BLaER1 treated with 17β-estradiol and CSF1 and Interleukin-3, amounts not matched to agents 10 nM and 100 nM (cell line): ENCODE data around the gene UACA.

Experiments used
- H3K27ac ChIP-seq, 11 experiments: shearing (Covaris generic); formaldehyde crosslinking; 2 replicates each; pipeline ENCODE4 v1.8.1; 2022
- H3K27me3 ChIP-seq, 11 experiments: shearing (Covaris generic); formaldehyde crosslinking; 2 replicates each; pipeline ENCODE4 v1.8.1; 2022
- H3K36me3 ChIP-seq, 11 experiments: shearing (Covaris generic); formaldehyde crosslinking; 2 replicates each; pipeline ENCODE4 v1.8.1; 2022
- H3K4me1 ChIP-seq, 10 experiments: shearing (Covaris generic); formaldehyde crosslinking; 2 replicates each; pipeline ENCODE4 v1.8.1; 2022
- H3K4me2 ChIP-seq, 11 experiments: shearing (Covaris generic); formaldehyde crosslinking; 2 replicates each; pipeline ENCODE4 v1.8.1; 2022
- H3K4me3 ChIP-seq, 10 experiments: shearing (Covaris generic); formaldehyde crosslinking; 2 replicates each; pipeline ENCODE4 v1.8.1; 2022
- H3K9ac ChIP-seq, 11 experiments: shearing (Covaris generic); formaldehyde crosslinking; 2 replicates each; pipeline ENCODE4 v1.8.1; 2022
- H3K9me3 ChIP-seq, 11 experiments: shearing (Covaris generic); formaldehyde crosslinking; replicated peaks in 1 of 11; 2 replicates each; pipeline ENCODE4 v1.8.1; 2022
- H4K20me1 ChIP-seq, 11 experiments: shearing (Covaris generic); formaldehyde crosslinking; 2 replicates each; pipeline ENCODE4 v1.8.1; 2022
- Cebpa-rat ChIP-seq, 11 experiments: shearing (Covaris generic); IDR thresholded peaks; 2 replicates each; pipeline ENCODE4 v1.8.1; 2022

Gene UACA

DNA sequence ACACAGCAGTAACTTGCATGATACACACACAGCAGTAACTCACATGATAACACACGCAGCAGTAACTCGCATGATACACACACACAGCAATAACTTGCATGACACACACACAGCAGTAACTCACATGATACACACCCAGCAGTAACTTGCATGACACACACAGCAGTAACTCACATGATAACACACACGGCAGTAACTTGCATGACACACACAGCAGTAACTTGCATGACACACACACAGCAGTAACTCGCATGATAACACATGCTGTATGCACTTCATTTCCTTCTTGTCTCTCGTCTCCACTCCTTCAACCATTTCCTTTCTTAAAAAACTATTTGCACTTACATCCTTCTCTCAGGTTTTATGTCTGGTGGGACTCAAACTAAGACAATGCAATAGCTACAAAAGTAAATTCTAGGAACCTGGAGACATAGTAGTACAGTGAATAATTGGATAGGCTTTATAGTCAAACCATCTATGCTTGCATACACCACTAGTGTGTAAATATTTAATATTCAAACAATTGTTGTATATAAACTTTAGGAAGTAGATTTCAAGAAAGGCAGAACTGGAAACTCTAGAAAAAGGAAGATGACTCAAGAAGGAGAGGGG lies 130.8 kb downstream of the UACA start:
- Histone ChIP-seq H3K27ac (no peak overlapping the region), H3K4me3 (no peak overlapping the region), H3K4me2 (peak overlapping the region; percentile 26 to 66 (median 45); a peak in 18 of 22 replicates), H3K36me3 (no peaks in the 10 kb centered on the region), H3K4me1 (peaks cover 26 to 36% (median 31%) of the 10 kb centered on the region in 10 experiments), H3K9ac (no peak overlapping the region), H3K27me3 (no peaks in the 10 kb centered on the region; a peak in 1 of 22 replicates), H4K20me1 (no peaks in the 10 kb centered on the region), H3K9me3 (no peaks in the 10 kb centered on the region)
- no peak for TF ChIP-seq Cebpa-rat (IDR thresholded peaks at IDR 0.05)

DNA sequence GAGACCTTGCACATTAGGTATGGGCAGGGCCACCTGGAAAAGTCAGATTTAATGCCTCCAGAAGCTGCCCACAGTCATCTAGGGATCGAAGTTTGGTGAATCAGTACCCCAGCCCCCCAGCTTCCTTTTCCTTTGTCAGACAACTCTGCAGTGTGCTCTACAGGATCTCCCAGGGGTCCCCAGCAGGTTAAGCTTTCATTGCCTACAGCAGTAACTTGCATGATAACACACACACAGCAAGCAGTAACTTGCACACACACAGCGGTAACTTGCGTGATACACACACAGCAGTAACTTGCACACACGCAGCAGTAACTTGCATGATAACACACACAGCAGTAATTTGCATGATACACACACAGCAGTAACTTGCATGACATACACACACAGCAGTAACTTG lies 131.3 kb downstream of the UACA start:
- Histone ChIP-seq H3K4me3 (no peak overlapping the region), H3K4me1 (peaks cover 26 to 38% (median 32%) of the 10 kb centered on the region in 10 experiments), H3K4me2 (peak overlapping the region; percentile 26 to 59 (median 36); a peak in 16 of 22 replicates), H3K27me3 (no peaks in the 10 kb centered on the region; a peak in 1 of 22 replicates), H4K20me1 (no peaks in the 10 kb centered on the region), H3K9me3 (no peaks in the 10 kb centered on the region), H3K9ac (no peak overlapping the region), H3K27ac (no peak overlapping the region), H3K36me3 (no peaks in the 10 kb centered on the region)
- TF ChIP-seq Cebpa-rat (IDR thresholded peaks at IDR 0.05) = no peak

DNA sequence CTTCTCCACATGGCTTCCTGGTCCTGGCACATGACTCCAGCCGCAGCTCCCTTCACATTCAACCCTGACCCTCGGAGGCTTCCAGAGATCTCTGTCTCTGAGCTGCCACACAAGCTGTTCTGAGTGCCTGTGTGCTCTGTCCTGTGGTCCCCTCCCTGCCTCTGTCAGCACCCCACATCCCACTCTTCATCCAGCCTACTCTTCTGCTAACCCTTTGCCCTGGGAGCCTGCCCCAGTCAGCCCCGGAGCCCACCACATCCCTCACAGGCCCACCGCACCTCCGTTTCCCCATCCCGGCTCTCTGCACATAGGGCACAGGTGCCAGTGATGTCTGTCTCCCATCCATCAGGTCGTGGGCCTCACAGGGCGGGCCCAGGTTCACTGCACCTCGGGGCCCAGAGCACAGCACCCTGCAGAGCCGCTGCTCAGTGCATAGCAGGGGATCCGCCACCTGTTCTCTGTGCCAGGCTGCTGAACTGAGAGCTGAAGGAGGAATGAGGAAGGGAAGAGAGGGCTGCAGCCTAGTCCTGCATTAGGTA lies 133.6 kb downstream of the UACA start:
- Histone ChIP-seq H4K20me1 (no peaks in the 10 kb centered on the region), H3K27ac (no peak overlapping the region), H3K9me3 (no peaks in the 10 kb centered on the region), H3K27me3 (no peaks in the 10 kb centered on the region; a peak in 1 of 22 replicates), H3K4me2 (no peak overlapping the region), H3K4me3 (no peak overlapping the region), H3K4me1 (peaks cover 28 to 45% (median 34%) of the 10 kb centered on the region in 10 experiments), H3K9ac (no peak overlapping the region), H3K36me3 (no peaks in the 10 kb centered on the region)
- TF ChIP-seq Cebpa-rat (IDR thresholded peaks at IDR 0.05) = no peak

DNA sequence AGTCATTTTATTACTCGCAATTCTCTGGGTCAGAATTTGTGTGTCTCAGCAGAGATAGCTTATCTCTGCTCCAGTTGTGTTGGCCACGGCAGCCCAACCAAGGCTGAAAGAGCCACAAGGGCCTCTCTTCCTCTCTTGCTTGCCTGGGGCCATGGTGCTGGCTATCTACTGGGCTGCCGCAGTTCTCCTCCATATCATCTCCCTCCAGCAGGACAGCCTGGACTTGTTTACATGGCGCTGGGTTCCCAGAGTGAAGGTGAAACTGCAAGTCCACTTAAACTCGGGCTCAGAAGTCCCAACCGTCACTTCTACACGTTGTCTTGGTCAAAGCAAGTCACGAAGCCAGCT lies 134.8 kb downstream of the UACA start:
- TF ChIP-seq Cebpa-rat (IDR thresholded peaks at IDR 0.05) = no peak
- Histone ChIP-seq H3K27me3 (no peaks in the 10 kb centered on the region; a peak in 1 of 22 replicates), H4K20me1 (no peaks in the 10 kb centered on the region), H3K36me3 (no peaks in the 10 kb centered on the region), H3K4me3 (no peak overlapping the region), H3K9ac (no peak overlapping the region), H3K27ac (no peak overlapping the region), H3K9me3 (peaks cover 0 to 6% (median 3%) of the 10 kb centered on the region in 11 experiments; a peak in 10 of 22 replicates), H3K4me1 (peaks cover 28 to 43% (median 33%) of the 10 kb centered on the region in 10 experiments), H3K4me2 (peak overlapping the region in 10 of 11 experiments; percentile 21 to 47 (median 38); a peak in 17 of 22 replicates)

DNA sequence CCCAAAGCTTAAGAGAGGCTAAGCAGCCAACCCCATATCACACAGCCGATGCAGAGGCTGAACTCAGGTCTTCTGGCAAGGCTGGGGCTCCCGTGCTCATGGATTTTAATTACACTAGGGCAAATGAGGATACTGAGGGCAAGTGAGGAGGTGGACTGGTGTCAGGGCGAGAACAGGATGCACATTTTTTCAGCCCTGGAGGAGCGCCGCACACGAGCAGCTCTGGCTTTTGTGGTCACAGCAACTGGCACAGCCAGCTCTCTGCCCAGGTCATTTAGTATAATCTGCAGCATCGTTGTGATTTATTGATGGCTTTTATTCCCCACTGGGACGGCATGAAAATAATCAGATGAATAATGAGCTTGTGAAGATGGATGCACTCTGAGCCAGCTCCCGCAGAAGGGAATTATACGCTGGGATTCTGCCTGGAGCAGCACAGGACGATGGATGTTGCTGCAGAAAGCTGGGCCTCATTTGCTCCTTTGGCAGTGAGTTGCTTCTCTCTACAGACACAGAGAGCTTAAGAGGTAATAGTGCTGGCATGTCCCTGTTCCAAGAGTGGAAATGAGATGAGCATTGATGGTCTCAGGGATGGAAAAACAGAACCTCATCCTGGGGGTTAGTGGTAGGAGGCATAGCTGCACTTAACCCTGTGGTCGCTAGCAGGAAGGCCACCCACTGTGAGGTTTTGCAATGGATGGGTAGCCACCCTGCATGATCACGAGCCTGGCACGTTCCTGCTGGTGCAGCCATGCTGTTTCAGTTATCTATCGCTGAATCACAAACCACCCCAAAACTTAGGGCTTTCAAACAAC lies 135.4 kb downstream of the UACA start:
- TF ChIP-seq Cebpa-rat (IDR thresholded peaks at IDR 0.05) = no peak
- H4K20me1 ChIP-seq = no peaks in the 10 kb centered on the region
- H3K4me1 ChIP-seq = peaks cover 25 to 37% (median 28%) of the 10 kb centered on the region in 10 experiments
- peak overlapping the region in 10 of 11 experiments; percentile 21 to 47 (median 38); a peak in 17 of 22 replicates for H3K4me2 ChIP-seq
- H3K4me3 ChIP-seq = no peak overlapping the region
- no peaks in the 10 kb centered on the region for H3K36me3 ChIP-seq
- no peaks in the 10 kb centered on the region; a peak in 1 of 22 replicates for H3K27me3 ChIP-seq
- no peak overlapping the region for H3K9ac ChIP-seq
- no peak overlapping the region for H3K27ac ChIP-seq
- H3K9me3 ChIP-seq = peaks cover under 1 to 12% (median 8%) of the 10 kb centered on the region in 11 experiments; a peak in 19 of 22 replicates

DNA sequence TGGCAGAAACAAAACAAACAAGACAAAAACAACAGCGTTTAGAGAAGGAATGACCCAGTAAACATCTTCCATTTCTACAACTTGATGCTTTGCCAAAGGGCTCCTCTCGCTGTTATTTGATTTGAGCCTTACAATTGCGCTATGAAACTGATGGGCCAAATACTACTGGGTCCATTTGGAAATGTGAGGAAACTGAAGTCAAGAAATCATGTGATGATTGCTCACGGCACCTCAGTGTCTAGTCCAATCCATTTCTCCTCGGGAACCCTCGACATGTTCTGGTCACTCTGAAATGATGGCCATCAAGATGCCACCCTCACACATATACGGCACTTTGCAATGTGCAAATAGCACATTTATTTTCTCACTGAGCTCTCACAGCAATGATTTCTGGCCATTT lies 136.0 kb downstream of the UACA start:
- no peak overlapping the region for H3K27ac ChIP-seq
- no peak overlapping the region for H3K9ac ChIP-seq
- peaks cover 19 to 31% (median 22%) of the 10 kb centered on the region in 10 experiments for H3K4me1 ChIP-seq
- no peaks in the 10 kb centered on the region; a peak in 1 of 22 replicates for H3K27me3 ChIP-seq
- no peaks in the 10 kb centered on the region for H3K36me3 ChIP-seq
- no peak for TF ChIP-seq Cebpa-rat (IDR thresholded peaks at IDR 0.05)
- H3K4me3 ChIP-seq = no peak overlapping the region
- peaks cover 6 to 18% (median 13%) of the 10 kb centered on the region in 11 experiments; a peak in 20 of 22 replicates for H3K9me3 ChIP-seq
- no peaks in the 10 kb centered on the region for H4K20me1 ChIP-seq
- peak overlapping the region in 8 of 11 experiments; percentile 25 to 47 (median 38); a peak in 7 of 22 replicates for H3K4me2 ChIP-seq

DNA sequence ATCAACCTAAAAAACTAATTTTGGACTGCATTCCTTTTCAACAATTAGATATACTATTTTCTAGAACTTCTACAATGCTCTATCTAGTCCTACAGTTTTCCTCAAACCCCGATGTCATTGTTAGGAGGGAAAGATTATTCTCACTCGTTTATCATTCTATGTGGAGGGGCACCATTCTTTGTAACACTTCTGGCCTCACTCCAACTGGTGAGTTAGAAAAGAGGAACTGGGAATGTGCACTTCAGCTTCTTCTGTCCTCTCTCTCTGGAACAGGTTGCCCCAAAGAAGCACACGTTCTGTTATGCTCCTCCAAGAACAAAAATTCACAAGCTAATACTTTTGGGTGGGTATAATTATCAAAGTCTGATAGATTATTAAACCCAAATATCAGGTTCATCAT lies 137.9 kb downstream of the UACA start:
- peaks cover 10 to 24% (median 16%) of the 10 kb centered on the region in 11 experiments; a peak in 20 of 22 replicates for H3K9me3 ChIP-seq
- no peak overlapping the region for H3K9ac ChIP-seq
- H3K4me2 ChIP-seq = peak overlapping the region in 3 of 11 experiments; percentile 29 to 74 (median 62); a peak in 6 of 22 replicates
- H3K4me3 ChIP-seq = no peak overlapping the region
- H3K27me3 ChIP-seq = no peaks in the 10 kb centered on the region; a peak in 1 of 22 replicates
- no peak for TF ChIP-seq Cebpa-rat (IDR thresholded peaks at IDR 0.05)
- H4K20me1 ChIP-seq = no peaks in the 10 kb centered on the region
- no peaks in the 10 kb centered on the region for H3K36me3 ChIP-seq
- no peak overlapping the region for H3K27ac ChIP-seq
- peaks cover 10 to 23% (median 14%) of the 10 kb centered on the region in 10 experiments for H3K4me1 ChIP-seq

DNA sequence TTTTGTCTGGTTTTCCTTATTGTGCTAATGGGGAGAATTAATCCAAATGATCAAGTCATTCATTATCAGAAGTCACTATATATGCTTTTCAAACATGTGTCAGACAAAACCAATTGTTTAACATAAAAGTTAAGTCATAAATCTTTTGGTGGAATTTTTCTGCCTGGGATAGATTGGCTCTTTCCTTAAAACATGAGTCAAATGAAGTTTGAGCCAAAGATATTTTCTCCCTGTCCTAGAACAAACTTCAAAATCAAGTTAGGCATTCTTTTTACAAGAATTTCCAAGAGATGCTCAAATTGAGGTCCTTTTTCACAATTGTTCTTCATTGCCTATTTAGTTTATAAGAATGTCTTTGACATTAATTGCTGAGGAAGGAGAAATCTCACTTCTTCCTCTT lies 138.3 kb downstream of the UACA start:
- no peak overlapping the region for H3K27ac ChIP-seq
- H3K9ac ChIP-seq = no peak overlapping the region
- no peaks in the 10 kb centered on the region for H3K36me3 ChIP-seq
- TF ChIP-seq Cebpa-rat (IDR thresholded peaks at IDR 0.05) = no peak
- no peak overlapping the region for H3K4me3 ChIP-seq
- peaks cover 10 to 24% (median 16%) of the 10 kb centered on the region in 11 experiments; a peak in 20 of 22 replicates for H3K9me3 ChIP-seq
- H3K4me2 ChIP-seq = peak overlapping the region in 3 of 11 experiments; percentile 29 to 74 (median 62); a peak in 4 of 22 replicates
- H4K20me1 ChIP-seq = no peaks in the 10 kb centered on the region
- peaks cover 10 to 23% (median 14%) of the 10 kb centered on the region in 10 experiments for H3K4me1 ChIP-seq
- H3K27me3 ChIP-seq = no peaks in the 10 kb centered on the region; a peak in 1 of 22 replicates

DNA sequence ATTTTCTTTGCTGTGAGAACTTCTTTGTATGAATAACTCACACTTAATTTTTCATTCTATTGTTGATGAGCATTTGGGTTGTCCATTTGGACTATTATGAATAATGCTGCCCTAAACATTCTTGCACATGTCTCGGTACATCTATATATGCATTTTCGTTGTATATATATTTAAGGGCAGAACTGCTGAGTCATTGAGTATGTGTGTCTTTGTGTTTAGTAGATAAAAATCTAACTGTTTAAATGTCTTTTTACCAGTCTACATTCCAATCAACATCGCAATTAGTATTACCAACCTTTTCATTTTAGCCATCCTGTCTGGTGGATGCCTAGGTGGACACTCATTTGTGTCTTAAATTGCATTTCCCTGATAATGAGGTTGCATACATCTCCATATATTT lies 144.4 kb downstream of the UACA start:
- Histone ChIP-seq H3K4me2 (no peak overlapping the region), H3K4me1 (no peaks in the 10 kb centered on the region), H3K4me3 (no peak overlapping the region), H3K27me3 (no peaks in the 10 kb centered on the region), H3K9me3 (peaks cover 8 to 22% (median 16%) of the 10 kb centered on the region in 11 experiments; a peak in 20 of 22 replicates), H3K9ac (no peak overlapping the region), H3K27ac (no peak overlapping the region), H3K36me3 (no peaks in the 10 kb centered on the region), H4K20me1 (no peaks in the 10 kb centered on the region)
- TF ChIP-seq Cebpa-rat (IDR thresholded peaks at IDR 0.05) = no peak
